Dendritic cell treated with granulocyte-macrophage colony-stimulating factor and Interleukin-4, amounts not matched to agents 40 ng/mL and 50 ng/mL, for 4 days (primary cell): Measurements from ENCODE around the gene MYO10.
"Not testable (repeated sequence)": the region's sequence is repeated elsewhere in the genome, so short reads cannot be mapped to it uniquely, and the experiment has no call there.

Source experiments
- H3K27ac Mint-ChIP-seq: one replicate; pipeline ENCODE4 v1.8.0; 2022; ENCODE audit warnings: mild to moderate bottlenecking, mixed read lengths
- H3K27me3 Mint-ChIP-seq: one replicate; pipeline ENCODE4 v1.8.0; 2022; ENCODE audit warnings: mild to moderate bottlenecking, mixed read lengths
- H3K36me3 Mint-ChIP-seq: one replicate; pipeline ENCODE4 v1.8.0; 2022; ENCODE audit warnings: low read depth, mixed read lengths
- H3K4me1 Mint-ChIP-seq: one replicate; pipeline ENCODE4 v1.8.0; 2022; ENCODE audit warnings: low read depth, mixed read lengths
- H3K4me3 Mint-ChIP-seq: one replicate; pipeline ENCODE4 v1.8.0; 2022; ENCODE audit warnings: mild to moderate bottlenecking, moderate library complexity, mixed read lengths
- H3K9me3 Mint-ChIP-seq: one replicate; pipeline ENCODE4 v1.8.0; 2022; ENCODE audit warnings: mixed read lengths
- intact Hi-C: fragments of 100-400 bp; cut with micrococcal nuclease; formaldehyde crosslinking; loops from one replicate; pipeline ENCODE4 v1.15.0; 2022

Gene MYO10

GRCh38 chr5:16842896-16843295 is 93.2 kb downstream of the MYO10 start:
- Mint-ChIP-seq H3K4me1 (no peaks in the 10 kb centered on the region), H3K4me3 (no peak overlapping the region), H3K36me3 (no peaks in the 10 kb centered on the region), H3K27ac (no peak overlapping the region), H3K27me3 (peaks cover 3% of the 10 kb centered on the region), H3K9me3 (no peaks in the 10 kb centered on the region)
- intact Hi-C loops: no loop called here

DNA sequence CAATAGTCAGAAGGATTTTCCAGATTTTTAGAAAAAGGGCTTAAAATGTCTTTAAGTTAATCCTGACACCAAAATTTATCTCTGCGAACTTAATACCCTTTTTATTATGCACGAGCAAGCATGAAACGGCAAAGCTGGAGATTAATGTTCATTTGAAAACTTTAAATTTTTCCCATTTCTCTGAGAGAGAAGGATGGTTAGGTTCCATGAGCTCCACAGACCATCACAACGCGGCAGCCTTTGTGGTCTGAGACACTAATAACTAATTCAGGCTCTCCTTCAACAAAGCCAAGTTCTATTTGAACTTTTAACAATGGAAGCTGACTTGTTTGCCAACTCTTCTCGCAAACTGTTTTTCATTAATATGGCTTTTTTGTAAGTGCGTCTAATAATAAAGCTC is 94.7 kb downstream of the MYO10 start:
- no peak overlapping the region for H3K27ac Mint-ChIP-seq
- H3K27me3 Mint-ChIP-seq: peaks cover 3% of the 10 kb centered on the region
- no peaks in the 10 kb centered on the region for H3K9me3 Mint-ChIP-seq
- no peaks in the 10 kb centered on the region for H3K36me3 Mint-ChIP-seq
- no peaks in the 10 kb centered on the region for H3K4me1 Mint-ChIP-seq
- H3K4me3 Mint-ChIP-seq: no peak overlapping the region
- intact Hi-C loops: no loop called here

DNA sequence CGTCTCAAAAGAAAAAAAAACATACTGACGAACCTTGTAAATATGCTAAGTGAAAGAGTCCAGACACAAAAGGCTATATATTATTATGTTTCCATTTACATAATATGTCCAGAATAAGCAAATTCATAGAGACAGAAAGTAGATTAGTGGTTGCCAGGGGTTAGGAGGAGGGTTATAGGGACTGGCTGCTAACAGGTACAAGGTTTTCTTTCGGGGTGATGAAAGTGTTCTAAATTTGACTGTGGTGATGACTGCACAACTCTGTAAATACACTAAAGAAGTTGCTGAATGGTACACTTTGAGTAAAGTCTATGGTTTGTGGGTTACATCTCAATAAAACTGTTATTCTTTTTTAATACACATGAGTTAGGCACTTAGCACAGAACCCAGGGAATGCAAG is 98.8 kb downstream of the MYO10 start:
- Mint-ChIP-seq H3K9me3 (no peaks in the 10 kb centered on the region), H3K27ac (no peak overlapping the region), H3K27me3 (no peaks in the 10 kb centered on the region), H3K4me1 (no peaks in the 10 kb centered on the region), H3K4me3 (no peak overlapping the region), H3K36me3 (no peaks in the 10 kb centered on the region)
- intact Hi-C loops: no loop called here

GRCh38 chr5:16834029-16834428 is 102.1 kb downstream of the MYO10 start:
- Mint-ChIP-seq H3K4me3 (no peak overlapping the region), H3K27ac (no peak overlapping the region), H3K9me3 (no peaks in the 10 kb centered on the region), H3K4me1 (no peaks in the 10 kb centered on the region), H3K36me3 (no peaks in the 10 kb centered on the region), H3K27me3 (no peaks in the 10 kb centered on the region)
- intact Hi-C loops: no loop called here

- intact Hi-C loops, H3K4me3 Mint-ChIP-seq, H3K36me3 Mint-ChIP-seq, H3K9me3 Mint-ChIP-seq, H3K27me3 Mint-ChIP-seq, H3K27ac Mint-ChIP-seq, H3K4me1 Mint-ChIP-seq: not testable (repeated sequence)
Observed at GRCh38 chr5:16831326-16831725, 104.8 kb downstream of the MYO10 start.

DNA sequence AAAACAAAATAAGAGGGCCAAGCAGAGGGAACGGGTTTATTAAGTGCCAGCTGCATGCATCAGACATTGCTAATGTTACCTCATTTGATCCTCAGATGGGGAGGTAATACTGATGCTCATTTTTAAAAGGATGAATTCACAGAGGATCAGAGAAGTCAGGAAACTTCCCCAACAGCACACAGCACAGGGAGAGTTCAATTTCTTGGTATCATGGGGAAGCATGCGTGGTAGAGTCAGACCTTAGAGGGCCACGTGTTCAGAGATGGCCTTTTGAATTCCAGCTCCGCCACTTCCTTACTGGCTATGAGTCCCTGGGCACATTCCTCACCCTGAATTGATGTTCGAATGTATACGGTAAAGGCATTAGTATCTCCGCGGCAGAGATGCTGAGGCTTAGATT is 108.3 kb downstream of the MYO10 start:
- H3K4me1 Mint-ChIP-seq: no peaks in the 10 kb centered on the region
- H3K9me3 Mint-ChIP-seq: no peaks in the 10 kb centered on the region
- H3K36me3 Mint-ChIP-seq: no peaks in the 10 kb centered on the region
- H3K4me3 Mint-ChIP-seq: no peak overlapping the region
- intact Hi-C loops: no loop called here
- H3K27ac Mint-ChIP-seq: no peak overlapping the region
- no peaks in the 10 kb centered on the region for H3K27me3 Mint-ChIP-seq

- Mint-ChIP-seq H3K9me3 (no peaks in the 10 kb centered on the region), H3K36me3 (no peaks in the 10 kb centered on the region), H3K27me3 (no peaks in the 10 kb centered on the region), H3K4me1 (no peaks in the 10 kb centered on the region), H3K4me3 (no peak overlapping the region), H3K27ac (no peak overlapping the region)
- intact Hi-C loops: no loop called here
Observed at GRCh38 chr5:16826379-16827125, 109.5 kb downstream of the MYO10 start.

- H3K36me3 Mint-ChIP-seq: no peaks in the 10 kb centered on the region
- intact Hi-C loops: no loop called here
- H3K27me3 Mint-ChIP-seq: no peaks in the 10 kb centered on the region
- H3K9me3 Mint-ChIP-seq: no peaks in the 10 kb centered on the region
- no peak overlapping the region for H3K27ac Mint-ChIP-seq
- H3K4me3 Mint-ChIP-seq: no peak overlapping the region
- no peaks in the 10 kb centered on the region for H3K4me1 Mint-ChIP-seq
Observed at GRCh38 chr5:16819522-16820167, 116.4 kb downstream of the MYO10 start.

DNA sequence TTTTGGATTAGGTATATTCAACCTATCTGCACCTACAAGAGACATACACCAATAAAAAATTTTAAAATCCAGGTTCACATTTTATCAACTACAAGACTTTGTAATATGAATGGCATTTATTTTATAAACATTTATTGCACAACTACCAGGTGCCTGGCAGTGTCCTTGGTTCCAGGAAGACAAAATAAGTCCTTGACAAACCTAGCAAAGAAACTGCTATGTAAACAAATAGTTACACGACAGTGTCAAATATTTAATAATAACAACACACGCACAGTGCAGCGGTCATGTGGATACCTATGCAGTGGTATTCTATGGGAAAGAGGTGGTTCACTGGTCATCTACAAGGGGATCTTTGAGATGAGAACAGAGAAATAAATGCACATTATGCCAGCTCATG is 120.7 kb downstream of the MYO10 start:
- no peaks in the 10 kb centered on the region for H3K27me3 Mint-ChIP-seq
- H3K27ac Mint-ChIP-seq: no peak overlapping the region
- H3K4me3 Mint-ChIP-seq: no peak overlapping the region
- no peaks in the 10 kb centered on the region for H3K36me3 Mint-ChIP-seq
- H3K4me1 Mint-ChIP-seq: no peaks in the 10 kb centered on the region
- intact Hi-C loops: no loop called here
- H3K9me3 Mint-ChIP-seq: no peaks in the 10 kb centered on the region

- H3K4me1 Mint-ChIP-seq: no peaks in the 10 kb centered on the region
- no peaks in the 10 kb centered on the region for H3K36me3 Mint-ChIP-seq
- no peaks in the 10 kb centered on the region for H3K27me3 Mint-ChIP-seq
- no peak overlapping the region for H3K27ac Mint-ChIP-seq
- intact Hi-C loops: no loop called here
- H3K9me3 Mint-ChIP-seq: no peaks in the 10 kb centered on the region
- H3K4me3 Mint-ChIP-seq: no peak overlapping the region
Observed at GRCh38 chr5:16812911-16813310, 123.2 kb downstream of the MYO10 start.

- Mint-ChIP-seq H3K27me3 (no peaks in the 10 kb centered on the region), H3K9me3 (no peaks in the 10 kb centered on the region), H3K27ac (no peak overlapping the region), H3K4me3 (no peak overlapping the region), H3K4me1 (no peaks in the 10 kb centered on the region), H3K36me3 (no peaks in the 10 kb centered on the region)
- intact Hi-C loops: no loop called here
Observed at GRCh38 chr5:16812448-16812847, 123.6 kb downstream of the MYO10 start.

GRCh38 chr5:16810208-16810854 is 125.8 kb downstream of the MYO10 start:
- no peak overlapping the region for H3K27ac Mint-ChIP-seq
- H3K27me3 Mint-ChIP-seq: no peaks in the 10 kb centered on the region
- no peaks in the 10 kb centered on the region for H3K36me3 Mint-ChIP-seq
- peaks cover 5% of the 10 kb centered on the region for H3K4me1 Mint-ChIP-seq
- H3K9me3 Mint-ChIP-seq: no peaks in the 10 kb centered on the region
- intact Hi-C loops: no loop called here
- H3K4me3 Mint-ChIP-seq: no peak overlapping the region

GRCh38 chr5:16809395-16810207 is 126.5 kb downstream of the MYO10 start:
- Mint-ChIP-seq H3K4me1 (peaks cover 5% of the 10 kb centered on the region), H3K27me3 (no peaks in the 10 kb centered on the region), H3K4me3 (no peak overlapping the region), H3K36me3 (no peaks in the 10 kb centered on the region), H3K27ac (no peak overlapping the region), H3K9me3 (no peaks in the 10 kb centered on the region)
- intact Hi-C loops: no loop called here

- H3K27ac Mint-ChIP-seq: no peak overlapping the region
- no peaks in the 10 kb centered on the region for H3K27me3 Mint-ChIP-seq
- peaks cover 5% of the 10 kb centered on the region for H3K4me1 Mint-ChIP-seq
- no peaks in the 10 kb centered on the region for H3K9me3 Mint-ChIP-seq
- intact Hi-C loops: no loop called here
- H3K4me3 Mint-ChIP-seq: no peak overlapping the region
- no peaks in the 10 kb centered on the region for H3K36me3 Mint-ChIP-seq
Observed at GRCh38 chr5:16809010-16809394, 127.1 kb downstream of the MYO10 start.
